ENCODE results near the gene EFCAB9.

DNA sequence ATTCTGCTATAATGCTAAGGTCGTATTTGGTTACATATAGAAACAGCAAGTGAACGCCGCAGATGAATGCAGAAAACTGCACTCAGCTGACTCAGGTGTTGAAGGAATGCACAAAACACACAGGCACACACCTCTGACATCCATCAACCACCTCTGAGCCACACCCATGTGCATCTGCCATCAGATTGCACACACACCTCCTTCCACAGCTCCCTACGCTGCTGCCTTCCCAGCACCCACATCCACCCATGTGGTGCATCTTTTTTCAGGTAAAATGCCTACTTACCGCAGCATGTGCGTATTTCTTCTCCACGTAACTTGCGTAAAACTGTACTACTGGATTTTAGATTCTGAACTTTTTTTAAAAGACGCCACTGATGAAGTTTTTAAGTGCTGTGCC is 13.0 kb upstream of the EFCAB9 start:
- no peak for TF ChIP-seq POLR2A (IDR thresholded peaks at IDR 0.05)
- TF ChIP-seq, protein P1, sequence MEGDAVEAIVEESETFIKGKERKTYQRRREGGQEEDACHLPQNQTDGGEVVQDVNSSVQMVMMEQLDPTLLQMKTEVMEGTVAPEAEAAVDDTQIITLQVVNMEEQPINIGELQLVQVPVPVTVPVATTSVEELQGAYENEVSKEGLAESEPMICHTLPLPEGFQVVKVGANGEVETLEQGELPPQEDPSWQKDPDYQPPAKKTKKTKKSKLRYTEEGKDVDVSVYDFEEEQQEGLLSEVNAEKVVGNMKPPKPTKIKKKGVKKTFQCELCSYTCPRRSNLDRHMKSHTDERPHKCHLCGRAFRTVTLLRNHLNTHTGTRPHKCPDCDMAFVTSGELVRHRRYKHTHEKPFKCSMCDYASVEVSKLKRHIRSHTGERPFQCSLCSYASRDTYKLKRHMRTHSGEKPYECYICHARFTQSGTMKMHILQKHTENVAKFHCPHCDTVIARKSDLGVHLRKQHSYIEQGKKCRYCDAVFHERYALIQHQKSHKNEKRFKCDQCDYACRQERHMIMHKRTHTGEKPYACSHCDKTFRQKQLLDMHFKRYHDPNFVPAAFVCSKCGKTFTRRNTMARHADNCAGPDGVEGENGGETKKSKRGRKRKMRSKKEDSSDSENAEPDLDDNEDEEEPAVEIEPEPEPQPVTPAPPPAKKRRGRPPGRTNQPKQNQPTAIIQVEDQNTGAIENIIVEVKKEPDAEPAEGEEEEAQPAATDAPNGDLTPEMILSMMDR (IDR thresholded peaks at IDR 0.05): no peak

Data from ovary (tissue), 3 donors.